GM12878 (cell line): Measurements from ENCODE around the gene LGALS8. TPM values are rescaled to one million over a fixed set of nuclear protein-coding genes. Genes with fewer than 3 reads are reported as not detected.
"Not testable (repeated sequence)": the region's sequence is repeated elsewhere in the genome, so short reads cannot be mapped to it uniquely, and the experiment has no call there.

Experiments
- ATAC-seq: fragments of 200-7000 bp; cut with Tn5 transposase; 3 replicates; pipeline ENCODE4 v1.9.1; 2020; ENCODE audit warnings: mild to moderate bottlenecking, moderate library complexity
- BruUV-seq: library from RNA; stranded (reverse); fragments of 400-500 nt; replicated peaks from 2 replicates; lab custom pipeline; 2021; lab: Mats Ljungman, UMichigan
- CTCF ChIA-PET: fragments of 300-600 bp; sonication (Branson Sonifier 250); formaldehyde crosslinking; extraction: SDS; loops from one replicate; lab custom pipeline; 2021; ENCODE audit warnings: inconsistent platforms; lab: Yijun Ruan, JAX
- POLR2A ChIA-PET: fragments of 350-600 bp; formaldehyde crosslinking; extraction: SDS; loops from one replicate; lab custom pipeline; 2021; ENCODE audit warnings: inconsistent platforms; lab: Charles Lee
- RAD21 ChIA-PET: fragments of 300-600 bp; sonication (Branson Sonifier 250); formaldehyde crosslinking; loops from one replicate; lab custom pipeline; 2023; ENCODE audit warnings: antibody characterized with exemption; ENCODE audit not compliant: unreplicated experiment; lab: Charles Lee
- SMC1A ChIA-PET: fragments of 300-600 bp; sonication (Branson Sonifier 250); formaldehyde crosslinking; loops from one replicate; lab custom pipeline; 2023; ENCODE audit not compliant: unreplicated experiment, uncharacterized antibody; lab: Charles Lee
- DNase-seq: peaks from one replicate; pipeline ENCODE4 v3.0.0-alpha.2; 2011; ENCODE audit warnings: low read depth, low spot score
- FAIRE-seq: peaks from 3 replicates; lab custom pipeline; 2011; peaks lifted over from hg19 to GRCh38; lab: Jason Lieb, UNC
- H2AFZ ChIP-seq: 2 replicates; pipeline ENCODE4 v1.6.0; 2011; ENCODE audit warnings: low read depth, low read length, control low read depth; ENCODE audit not compliant: control insufficient read depth
- H3K27ac ChIP-seq: 2 replicates; pipeline ENCODE4 v1.5.1; 2011; ENCODE audit warnings: control low read depth; ENCODE audit not compliant: control insufficient read depth, insufficient read depth
- H3K27me3 ChIP-seq, 2 experiments: replicated peaks in 1 of 2; 2 replicates each; pipeline versions ENCODE4 v1.6.0 to v1.6.1; 2011; ENCODE audit warnings: low read length in 1 of 2; ENCODE audit not compliant: control insufficient read depth in 2 of 2, insufficient read depth in 2 of 2
- H3K36me3 ChIP-seq, 2 experiments: 2 replicates each; pipeline ENCODE4 v1.5.1; 2011; ENCODE audit warnings: low read length in 1 of 2; ENCODE audit not compliant: control insufficient read depth in 2 of 2, insufficient read depth in 2 of 2
- H3K4me1 ChIP-seq: 2 replicates; pipeline ENCODE4 v1.6.1; 2011; ENCODE audit warnings: mild to moderate bottlenecking, low read length, moderate library complexity, mixed read lengths; ENCODE audit not compliant: control insufficient read depth, insufficient read depth
- H3K4me2 ChIP-seq: 2 replicates; pipeline ENCODE4 v1.6.0; 2011; ENCODE audit warnings: control low read depth; ENCODE audit not compliant: control insufficient read depth, insufficient read depth
- H3K4me3 ChIP-seq: fragments of 200-600 bp; sonication (generic); 2 replicates; pipeline ENCODE4 v1.5.1; 2016
- H3K79me2 ChIP-seq: 2 replicates; pipeline ENCODE4 v1.6.0; 2011; ENCODE audit warnings: low read length; ENCODE audit not compliant: control insufficient read depth, insufficient read depth
- H3K9ac ChIP-seq: 2 replicates; pipeline ENCODE4 v1.8.0; 2011; ENCODE audit warnings: low read length, control low read depth, mixed read lengths; ENCODE audit not compliant: control insufficient read depth, insufficient read depth
- H3K9me3 ChIP-seq: replicated peaks from 3 replicates; pipeline ENCODE4 v1.5.1; 2011; ENCODE audit warnings: mild to moderate bottlenecking, low read length; ENCODE audit not compliant: control insufficient read depth, insufficient read depth
- H4K20me1 ChIP-seq: 2 replicates; pipeline ENCODE4 v1.6.0; 2011; ENCODE audit not compliant: control insufficient read depth, insufficient read depth
- CBX3 ChIP-seq: fragments of 200-600 bp; sonication (generic); IDR thresholded peaks from 2 replicates; pipeline ENCODE4 v1.6.1; 2016; ENCODE audit warnings: low read depth, borderline replicate concordance
- NFYA ChIP-seq: IDR thresholded peaks from 2 replicates; pipeline ENCODE4 v1.6.1; 2011; ENCODE audit warnings: low read depth, mild to moderate bottlenecking, low read length, improper control_type of control experiment, borderline replicate concordance
- RAD51 ChIP-seq: fragments of 450-650 bp; IDR thresholded peaks from 2 replicates; pipeline ENCODE4 v1.6.1; 2016; ENCODE audit warnings: moderate library complexity, mild to moderate bottlenecking, inconsistent platforms
- RB1 ChIP-seq: fragments of 450-650 bp; formaldehyde crosslinking; IDR thresholded peaks from 2 replicates; pipeline ENCODE4 v1.6.1; 2017; ENCODE audit warnings: mild to moderate bottlenecking, borderline replicate concordance
- RELA ChIP-seq: fragments of 450-650 bp; IDR thresholded peaks from 2 replicates; pipeline ENCODE4 v1.8.0; 2014; ENCODE audit warnings: borderline replicate concordance; ENCODE audit not compliant: partially characterized antibody
- WGBS: methylation state at CpG from one replicate; pipeline ENCODE4 v1.1.6; 2016; ENCODE audit warnings: low lambda C conversion rate; ENCODE audit not compliant: insufficient replicate concordance, insufficient coverage; ENCODE audit errors: missing lambda C conversion rate; 5-methylcytosine and 5-hydroxymethylcytosine counted together
- in situ Hi-C: fragments of 300-500 bp; cut with MboI; formaldehyde crosslinking; loops from 9 replicates; pipeline ENCODE4 v1.14.3; 2018; ENCODE audit warnings: mixed read lengths
- intact Hi-C: fragments of 100-400 bp; cut with micrococcal nuclease; formaldehyde crosslinking; loops from one replicate; pipeline ENCODE4 v1.14.2; 2022; ENCODE audit not compliant: unreplicated experiment
- polyA plus RNA-seq, 11 experiments: library from polyadenylated mRNA; depleted of rRNA in 4 of 11; unstranded in 6 of 11; stranded (reverse) in 5 of 11; fragments of >200 nt; fragmentation: Nextera tagmentation in 4 of 11; fragmentation: Illumina TruSeq in 1 of 11; extraction: Ambion mirVana in 4 of 11; extraction: Trizol in 1 of 11; gene quantifications; 1 replicate in 1 of 11; 2 replicates in 10 of 11; pipeline versions ENCODE4 v1.2.1 to v1.2.3, GENCODE V29; 2011 to 2016; ENCODE audit warnings: inconsistent platforms in 2 of 11, missing spikeins in 2 of 11, low read depth in 1 of 11
- total RNA-seq, 4 experiments: library from RNA; depleted of rRNA in 3 of 4; stranded (reverse); fragments of >200 nt in 3 of 4; fragmentation: Illumina TruSeq in 1 of 4; extraction: Trizol in 1 of 4; gene quantifications; 2 replicates each; pipeline versions ENCODE4 v1.2.1 to v1.2.3, GENCODE V29; 2013 to 2021
- TF ChIP-seq, protein P1 (sequence below): fragments of 450-650 bp; formaldehyde crosslinking; IDR thresholded peaks from 2 replicates; pipeline ENCODE4 v1.4.0; 2022; ENCODE audit warnings: mild to moderate bottlenecking, moderate library complexity
- TF ChIP-seq, protein P2 (sequence below): fragments of 450-650 bp; conservative IDR thresholded peaks from 2 replicates; pipeline ENCODE4 v1.6.1; 2017; ENCODE audit warnings: mild to moderate bottlenecking, moderate library complexity

LGALS8 gene
- total and polyA plus RNA-seq, 10 of the 15 experiments (the other 5 are each of a cell fraction or from before 2014, with no cell fraction given), result 15.4 to 86.5 (median 19.2) TPM

DNA sequence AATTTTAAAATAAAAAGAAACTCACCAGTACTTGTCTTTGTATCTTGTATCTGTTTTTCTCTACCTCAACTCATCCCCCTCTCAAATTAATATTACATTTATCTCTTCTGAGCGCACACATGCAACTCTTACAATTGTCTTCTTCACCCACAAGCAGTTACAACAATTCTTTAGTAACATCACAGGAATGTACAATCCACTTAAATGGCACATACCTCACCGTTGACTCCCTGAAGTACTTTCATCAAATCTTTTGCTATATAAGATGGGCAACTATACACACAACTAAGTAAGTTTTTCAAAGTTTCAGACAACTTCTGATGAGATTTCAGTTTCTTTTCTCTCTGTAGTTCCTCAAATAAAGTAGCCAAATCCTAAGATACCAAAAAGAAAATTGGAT lies 52.2 kb downstream of the LGALS8 start:
- no peak overlapping the region for H3K9ac ChIP-seq
- no peak overlapping the region for H2AFZ ChIP-seq
- no peaks in the 10 kb centered on the region for H3K27me3 ChIP-seq
- H3K4me1 ChIP-seq, result no peaks in the 10 kb centered on the region
- H3K4me3 ChIP-seq, result no peak overlapping the region
- ATAC-seq (no peak), FAIRE-seq (no peak), DNase-seq (no peak)
- CTCF ChIA-PET, result no interaction called here
- no peaks in the 10 kb centered on the region for H3K9me3 ChIP-seq
- peaks cover 3 to 14% of the 10 kb centered on the region in 2 experiments; a peak in 3 of 4 replicates for H3K36me3 ChIP-seq
- H3K27ac ChIP-seq, result no peak overlapping the region
- no peaks in the 10 kb centered on the region for H3K79me2 ChIP-seq
- 48% methylated on average over 2 of the region's 2 CpGs for WGBS
- POLR2A ChIA-PET, result no interaction called here
- RAD21 ChIA-PET, result no interaction called here
- TF ChIP-seq, protein P1, sequence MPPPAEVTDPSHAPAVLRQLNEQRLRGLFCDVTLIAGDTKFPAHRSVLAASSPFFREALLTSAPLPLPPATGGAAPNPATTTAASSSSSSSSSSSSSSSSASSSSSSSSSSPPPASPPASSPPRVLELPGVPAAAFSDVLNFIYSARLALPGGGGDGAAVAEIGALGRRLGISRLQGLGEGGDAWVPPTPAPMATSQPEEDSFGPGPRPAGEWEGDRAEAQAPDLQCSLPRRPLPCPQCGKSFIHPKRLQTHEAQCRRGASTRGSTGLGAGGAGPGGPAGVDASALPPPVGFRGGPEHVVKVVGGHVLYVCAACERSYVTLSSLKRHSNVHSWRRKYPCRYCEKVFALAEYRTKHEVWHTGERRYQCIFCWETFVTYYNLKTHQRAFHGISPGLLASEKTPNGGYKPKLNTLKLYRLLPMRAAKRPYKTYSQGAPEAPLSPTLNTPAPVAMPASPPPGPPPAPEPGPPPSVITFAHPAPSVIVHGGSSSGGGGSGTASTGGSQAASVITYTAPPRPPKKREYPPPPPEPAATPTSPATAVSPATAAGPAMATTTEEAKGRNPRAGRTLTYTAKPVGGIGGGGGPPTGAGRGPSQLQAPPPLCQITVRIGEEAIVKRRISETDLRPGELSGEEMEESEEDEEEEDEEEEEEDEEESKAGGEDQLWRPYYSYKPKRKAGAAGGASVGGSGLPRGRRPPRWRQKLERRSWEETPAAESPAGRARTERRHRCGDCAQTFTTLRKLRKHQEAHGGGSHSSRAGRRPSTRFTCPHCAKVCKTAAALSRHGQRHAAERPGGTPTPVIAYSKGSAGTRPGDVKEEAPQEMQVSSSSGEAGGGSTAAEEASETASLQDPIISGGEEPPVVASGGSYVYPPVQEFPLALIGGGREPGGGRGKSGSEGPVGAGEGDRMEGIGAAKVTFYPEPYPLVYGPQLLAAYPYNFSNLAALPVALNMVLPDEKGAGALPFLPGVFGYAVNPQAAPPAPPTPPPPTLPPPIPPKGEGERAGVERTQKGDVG (CRISPR knock-in tag), result no peak
- no peak for TF ChIP-seq RB1
- TF ChIP-seq, protein P2, sequence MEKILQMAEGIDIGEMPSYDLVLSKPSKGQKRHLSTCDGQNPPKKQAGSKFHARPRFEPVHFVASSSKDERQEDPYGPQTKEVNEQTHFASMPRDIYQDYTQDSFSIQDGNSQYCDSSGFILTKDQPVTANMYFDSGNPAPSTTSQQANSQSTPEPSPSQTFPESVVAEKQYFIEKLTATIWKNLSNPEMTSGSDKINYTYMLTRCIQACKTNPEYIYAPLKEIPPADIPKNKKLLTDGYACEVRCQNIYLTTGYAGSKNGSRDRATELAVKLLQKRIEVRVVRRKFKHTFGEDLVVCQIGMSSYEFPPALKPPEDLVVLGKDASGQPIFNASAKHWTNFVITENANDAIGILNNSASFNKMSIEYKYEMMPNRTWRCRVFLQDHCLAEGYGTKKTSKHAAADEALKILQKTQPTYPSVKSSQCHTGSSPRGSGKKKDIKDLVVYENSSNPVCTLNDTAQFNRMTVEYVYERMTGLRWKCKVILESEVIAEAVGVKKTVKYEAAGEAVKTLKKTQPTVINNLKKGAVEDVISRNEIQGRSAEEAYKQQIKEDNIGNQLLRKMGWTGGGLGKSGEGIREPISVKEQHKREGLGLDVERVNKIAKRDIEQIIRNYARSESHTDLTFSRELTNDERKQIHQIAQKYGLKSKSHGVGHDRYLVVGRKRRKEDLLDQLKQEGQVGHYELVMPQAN, result no peak
- TF ChIP-seq RELA, result no peak
- TF ChIP-seq NFYA, result no peak
- no peak for TF ChIP-seq RAD51
- TF ChIP-seq CBX3, result no peak
- no peaks in the 10 kb centered on the region for H4K20me1 ChIP-seq
- SMC1A ChIA-PET, result interaction anchor here (1.1 kb wide), 1 partner anchor 23 kb away, joined by 3 read pairs; no protein-coding TSS in a partner anchor
- TSS peak; percentile 7 for BruUV-seq
- in situ Hi-C loops (no loop called here), intact Hi-C loops (no loop called here)
- no peak overlapping the region for H3K4me2 ChIP-seq

DNA sequence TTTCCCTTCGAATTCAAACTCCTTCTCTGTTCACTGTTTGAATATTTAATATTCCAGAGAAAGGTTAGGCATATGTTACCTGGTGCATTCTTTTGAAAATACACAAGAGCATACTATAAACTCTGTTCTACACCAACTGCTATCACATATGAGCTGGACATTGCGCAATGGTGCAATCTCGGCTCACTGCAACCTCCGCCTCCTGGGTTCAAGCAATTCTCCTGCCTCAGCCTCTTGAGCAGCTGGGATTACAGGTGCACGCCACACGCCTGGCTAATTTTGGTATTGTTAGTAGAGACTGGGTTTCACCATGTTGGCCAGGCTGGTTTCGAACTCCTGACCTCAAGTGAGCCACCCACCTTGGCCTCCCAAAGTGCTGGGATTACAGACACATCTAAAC lies 53.3 kb downstream of the LGALS8 start:
- POLR2A ChIA-PET, DNase-seq, H3K4me3 ChIP-seq, RAD21 ChIA-PET, H3K27ac ChIP-seq, SMC1A ChIA-PET, H3K79me2 ChIP-seq, BruUV-seq, H3K9me3 ChIP-seq, H2AFZ ChIP-seq, H3K4me2 ChIP-seq, H3K9ac ChIP-seq, FAIRE-seq, in situ Hi-C loops, H3K4me1 ChIP-seq, ATAC-seq, intact Hi-C loops, H4K20me1 ChIP-seq, CTCF ChIA-PET, H3K27me3 ChIP-seq: not testable (repeated sequence)
- H3K36me3 ChIP-seq, result peaks cover 4 to 12% of the 10 kb centered on the region in 2 experiments; a peak in 3 of 4 replicates
- 83% methylated on average over 7 of the region's 7 CpGs for WGBS
